ELF-1 (cell line): ENCODE measurements around the gene P2RX6.
"Not testable (repeated sequence)": the region's sequence is repeated elsewhere in the genome, so short reads cannot be mapped to it uniquely, and the experiment has no call there.

Source experiments
- DNase-seq: peaks from one replicate; pipeline ENCODE4 v3.0.0-alpha.2; 2016; ENCODE audit warnings: low read depth, low spot score

Gene P2RX6

GRCh38 chr22:21014726-21015465 lies at the start of gene P2RX6:
Gene P2RX6, plus strand, starts transcription at chr22:21015165. Its CDS starts 10 bp downstream, at chr22:21015175.
- peak; percentile 92 for DNase-seq

- no peak for DNase-seq
Observed at GRCh38 chr22:20965888-20966855, 48.8 kb upstream of the P2RX6 start.

- DNase-seq: no peak
Observed at GRCh38 chr22:20966883-20967696, 47.9 kb upstream of the P2RX6 start, which contains the start of gene AIFM3. Gene AIFM3, plus strand, starts transcription at chr22:20967255. Its CDS starts 690 bp downstream, at chr22:20967945.

GRCh38 chr22:20967697-20968211 lies 47.2 kb upstream of the P2RX6 start:
- DNase-seq: peak; percentile 57

GRCh38 chr22:20968281-20968977 lies 46.5 kb upstream of the P2RX6 start:
- DNase-seq: no peak

- peak; percentile 44 for DNase-seq
Observed at GRCh38 chr22:20970939-20971657, 43.9 kb upstream of the P2RX6 start.

- DNase-seq: not testable (repeated sequence)
Observed at GRCh38 chr22:20972014-20972694, 42.8 kb upstream of the P2RX6 start.

GRCh38 chr22:20972933-20973577 lies 41.9 kb upstream of the P2RX6 start:
- no peak for DNase-seq

GRCh38 chr22:20973634-20974286 lies 41.2 kb upstream of the P2RX6 start:
- DNase-seq: no peak

- DNase-seq: no peak
Observed at GRCh38 chr22:20974336-20974955, 40.5 kb upstream of the P2RX6 start.

- no peak for DNase-seq
Observed at GRCh38 chr22:20975541-20976290, 39.2 kb upstream of the P2RX6 start.

GRCh38 chr22:20976291-20976877 lies 38.6 kb upstream of the P2RX6 start:
- no peak for DNase-seq

GRCh38 chr22:20977019-20977418 lies 37.9 kb upstream of the P2RX6 start:
- DNase-seq: no peak

- no peak for DNase-seq
Observed at GRCh38 chr22:20977516-20978170, 37.3 kb upstream of the P2RX6 start.

- no peak for DNase-seq
Observed at GRCh38 chr22:20978419-20978818, 36.5 kb upstream of the P2RX6 start.

- DNase-seq: peak; percentile 97
Observed at GRCh38 chr22:20979243-20979809, 35.6 kb upstream of the P2RX6 start.
